ENCODE data around the gene TEDC1. TPM values are rescaled to one million over a fixed set of nuclear protein-coding genes. Genes with fewer than 3 reads are reported as not detected.

Gene TEDC1, protein sequence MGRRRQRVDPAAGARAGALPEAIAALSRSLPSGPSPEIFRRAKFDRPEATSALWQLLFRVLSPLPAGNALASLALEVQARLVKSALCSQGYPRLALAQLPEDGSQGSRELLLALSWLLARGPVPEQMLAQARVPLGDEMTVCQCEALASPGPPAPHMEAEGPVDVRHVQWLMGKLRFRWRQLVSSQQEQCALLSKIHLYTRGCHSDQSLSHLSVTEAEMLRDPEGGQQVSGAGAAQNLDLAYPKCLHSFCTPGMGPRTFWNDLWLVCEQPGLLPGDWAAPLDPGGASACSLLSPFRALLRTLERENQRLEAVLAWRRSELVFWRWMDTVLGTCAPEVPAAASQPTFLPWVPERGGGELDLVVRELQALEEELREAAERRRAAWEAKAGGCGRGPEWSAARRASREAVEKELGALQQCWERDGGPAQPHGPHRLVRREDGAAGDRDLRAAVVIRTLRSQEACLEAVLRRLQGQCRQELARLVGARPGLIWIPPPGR
- 11.4 and 12.7 TPM in 2 replicates for total RNA-seq (2012; rRNA removed)

DNA sequence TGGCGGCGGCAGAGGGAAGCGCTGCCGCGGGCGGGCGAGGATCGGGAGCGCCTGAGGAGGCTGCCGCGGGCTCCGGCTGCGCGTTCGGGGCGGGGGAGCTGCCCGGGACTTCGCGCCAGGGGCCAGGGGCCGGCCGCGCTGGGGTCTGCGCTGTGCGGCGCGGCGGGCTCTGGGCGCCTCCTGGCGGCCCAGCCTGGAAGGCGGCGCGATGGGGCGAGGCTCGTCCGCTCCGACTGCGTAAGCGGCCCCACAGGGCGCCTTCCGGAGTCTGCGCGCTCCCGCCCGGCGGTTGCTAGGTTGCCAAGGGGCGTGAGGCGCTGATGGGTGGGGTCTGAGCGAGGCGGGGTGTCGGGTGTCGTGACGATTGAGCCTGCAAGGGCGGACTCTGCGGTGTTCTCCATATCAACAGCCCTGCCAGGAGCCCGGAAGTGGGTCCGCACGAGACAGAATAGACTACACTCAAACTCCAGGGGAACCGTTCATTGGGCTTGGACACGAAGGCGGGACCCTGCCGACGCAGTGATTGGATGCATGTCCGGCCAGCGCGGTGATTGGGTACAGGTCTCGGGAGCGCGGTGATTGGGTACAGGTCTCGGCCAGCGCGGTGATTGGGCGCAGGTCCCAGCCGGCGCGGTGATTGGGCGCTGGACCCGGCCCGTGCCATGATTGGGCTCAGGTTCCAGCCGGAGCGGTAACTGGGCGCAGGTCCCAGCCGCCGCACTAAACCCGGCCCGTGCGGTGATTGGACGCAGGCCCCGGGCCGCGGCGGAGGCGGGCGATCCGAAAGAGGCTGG is at the start of gene TEDC1:
Gene TEDC1, plus strand, starts transcription at position 675 of the 794 bp plus-strand sequence. CDS start 130 bp downstream, outside the sequence.
- Histone ChIP-seq H3K27me3 (ENCODE audit: control insufficient read depth, insufficient read depth, low read length) (no peaks in the 10 kb centered on the region), H3K4me2 (ENCODE audit: low read length) (peak within 1 kb of the TSS; percentile 98), H3K36me3 (ENCODE audit: insufficient read depth, low read length) (no peaks in the 10 kb centered on the region), H3K9ac (ENCODE audit: low read depth, low read length) (peak within 1 kb of the TSS; percentile 89), H3K4me1 (ENCODE audit: control insufficient read depth, insufficient read depth, low read length) (peaks cover 12% of the 10 kb centered on the region), H3K9me3 (replicated peaks; ENCODE audit: low read length) (no peaks in the 10 kb centered on the region), H3K4me3 (ENCODE audit: low read length) (peak within 1 kb of the TSS; percentile 81)

- peaks cover 5% of the 10 kb centered on the region for H3K4me1 ChIP-seq (ENCODE audit: control insufficient read depth, insufficient read depth, low read length)
- H3K4me3 ChIP-seq (ENCODE audit: low read length) = no peak overlapping the region
- H3K36me3 ChIP-seq (ENCODE audit: insufficient read depth, low read length) = peaks cover 44% of the 10 kb centered on the region
- no peak overlapping the region for H3K9ac ChIP-seq (ENCODE audit: low read depth, low read length)
- no peaks in the 10 kb centered on the region for H3K9me3 ChIP-seq (replicated peaks; ENCODE audit: low read length)
- no peaks in the 10 kb centered on the region for H3K27me3 ChIP-seq (ENCODE audit: control insufficient read depth, insufficient read depth, low read length)
- H3K4me2 ChIP-seq (ENCODE audit: low read length) = no peak overlapping the region
These were observed 48.9 kb upstream of the TEDC1 start for GRCh38 chr14:105442125-105442524.

DNA sequence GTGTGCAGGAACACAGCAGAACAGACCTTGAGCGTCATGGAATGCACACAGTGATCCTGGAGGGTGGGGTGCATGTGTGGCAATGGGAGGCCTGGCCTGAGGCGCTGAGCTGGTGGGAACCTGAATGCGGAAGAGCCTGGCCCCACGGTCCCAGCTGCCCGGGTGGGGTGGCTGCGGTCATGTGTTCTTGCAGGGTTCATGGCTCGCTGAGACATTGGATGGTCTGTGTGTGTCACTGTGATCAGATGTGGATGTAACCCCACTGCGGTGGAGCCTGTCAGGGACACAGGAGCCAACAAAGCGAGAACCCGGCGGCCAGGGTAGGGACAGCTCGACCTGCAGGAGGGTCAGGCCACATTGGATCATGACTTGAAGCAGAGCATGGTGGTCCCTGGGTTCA is 48.2 kb upstream of the TEDC1 start:
- Histone ChIP-seq H3K36me3 (ENCODE audit: insufficient read depth, low read length) (peaks cover 42% of the 10 kb centered on the region), H3K4me1 (ENCODE audit: control insufficient read depth, insufficient read depth, low read length) (peaks cover 5% of the 10 kb centered on the region), H3K9me3 (replicated peaks; ENCODE audit: low read length) (no peaks in the 10 kb centered on the region), H3K4me3 (ENCODE audit: low read length) (no peak overlapping the region), H3K9ac (ENCODE audit: low read depth, low read length) (no peak overlapping the region), H3K27me3 (ENCODE audit: control insufficient read depth, insufficient read depth, low read length) (no peaks in the 10 kb centered on the region), H3K4me2 (ENCODE audit: low read length) (no peak overlapping the region)

GRCh38 chr14:105444859-105445258 is 46.2 kb upstream of the TEDC1 start:
- H3K36me3 ChIP-seq (ENCODE audit: insufficient read depth, low read length) = peaks cover 40% of the 10 kb centered on the region
- H3K9me3 ChIP-seq (replicated peaks; ENCODE audit: low read length) = no peaks in the 10 kb centered on the region
- H3K27me3 ChIP-seq (ENCODE audit: control insufficient read depth, insufficient read depth, low read length) = no peaks in the 10 kb centered on the region
- H3K4me1 ChIP-seq (ENCODE audit: control insufficient read depth, insufficient read depth, low read length) = peaks cover 3% of the 10 kb centered on the region
- no peak overlapping the region for H3K4me2 ChIP-seq (ENCODE audit: low read length)
- H3K4me3 ChIP-seq (ENCODE audit: low read length) = no peak overlapping the region
- no peak overlapping the region for H3K9ac ChIP-seq (ENCODE audit: low read depth, low read length)

- no peak overlapping the region for H3K9ac ChIP-seq (ENCODE audit: low read depth, low read length)
- H3K4me3 ChIP-seq (ENCODE audit: low read length) = no peak overlapping the region
- peaks cover 44% of the 10 kb centered on the region for H3K36me3 ChIP-seq (ENCODE audit: insufficient read depth, low read length)
- no peaks in the 10 kb centered on the region for H3K27me3 ChIP-seq (ENCODE audit: control insufficient read depth, insufficient read depth, low read length)
- no peak overlapping the region for H3K4me2 ChIP-seq (ENCODE audit: low read length)
- H3K9me3 ChIP-seq (replicated peaks; ENCODE audit: low read length) = no peaks in the 10 kb centered on the region
- H3K4me1 ChIP-seq (ENCODE audit: control insufficient read depth, insufficient read depth, low read length) = no peaks in the 10 kb centered on the region
These were observed 45.8 kb upstream of the TEDC1 start for GRCh38 chr14:105445290-105445689.

- Histone ChIP-seq H3K4me1 (ENCODE audit: control insufficient read depth, insufficient read depth, low read length) (no peaks in the 10 kb centered on the region), H3K27me3 (ENCODE audit: control insufficient read depth, insufficient read depth, low read length) (no peaks in the 10 kb centered on the region), H3K36me3 (ENCODE audit: insufficient read depth, low read length) (peaks cover 46% of the 10 kb centered on the region), H3K9me3 (replicated peaks; ENCODE audit: low read length) (no peaks in the 10 kb centered on the region), H3K4me2 (ENCODE audit: low read length) (no peak overlapping the region), H3K9ac (ENCODE audit: low read depth, low read length) (no peak overlapping the region), H3K4me3 (ENCODE audit: low read length) (no peak overlapping the region)
These were observed 44.9 kb upstream of the TEDC1 start for GRCh38 chr14:105445901-105446845.

GRCh38 chr14:105446971-105447370 is 44.1 kb upstream of the TEDC1 start:
- H3K27me3 ChIP-seq (ENCODE audit: control insufficient read depth, insufficient read depth, low read length) = no peaks in the 10 kb centered on the region
- no peak overlapping the region for H3K9ac ChIP-seq (ENCODE audit: low read depth, low read length)
- peaks cover 48% of the 10 kb centered on the region for H3K36me3 ChIP-seq (ENCODE audit: insufficient read depth, low read length)
- H3K4me3 ChIP-seq (ENCODE audit: low read length) = no peak overlapping the region
- no peak overlapping the region for H3K4me2 ChIP-seq (ENCODE audit: low read length)
- no peaks in the 10 kb centered on the region for H3K4me1 ChIP-seq (ENCODE audit: control insufficient read depth, insufficient read depth, low read length)
- H3K9me3 ChIP-seq (replicated peaks; ENCODE audit: low read length) = no peaks in the 10 kb centered on the region

GRCh38 chr14:105447651-105448640 is 43.1 kb upstream of the TEDC1 start:
- Histone ChIP-seq H3K4me1 (ENCODE audit: control insufficient read depth, insufficient read depth, low read length) (no peaks in the 10 kb centered on the region), H3K9ac (ENCODE audit: low read depth, low read length) (peak overlapping the region; percentile 57), H3K36me3 (ENCODE audit: insufficient read depth, low read length) (peaks cover 48% of the 10 kb centered on the region), H3K27me3 (ENCODE audit: control insufficient read depth, insufficient read depth, low read length) (no peaks in the 10 kb centered on the region), H3K4me2 (ENCODE audit: low read length) (no peak overlapping the region), H3K4me3 (ENCODE audit: low read length) (no peak overlapping the region), H3K9me3 (replicated peaks; ENCODE audit: low read length) (no peaks in the 10 kb centered on the region)

DNA sequence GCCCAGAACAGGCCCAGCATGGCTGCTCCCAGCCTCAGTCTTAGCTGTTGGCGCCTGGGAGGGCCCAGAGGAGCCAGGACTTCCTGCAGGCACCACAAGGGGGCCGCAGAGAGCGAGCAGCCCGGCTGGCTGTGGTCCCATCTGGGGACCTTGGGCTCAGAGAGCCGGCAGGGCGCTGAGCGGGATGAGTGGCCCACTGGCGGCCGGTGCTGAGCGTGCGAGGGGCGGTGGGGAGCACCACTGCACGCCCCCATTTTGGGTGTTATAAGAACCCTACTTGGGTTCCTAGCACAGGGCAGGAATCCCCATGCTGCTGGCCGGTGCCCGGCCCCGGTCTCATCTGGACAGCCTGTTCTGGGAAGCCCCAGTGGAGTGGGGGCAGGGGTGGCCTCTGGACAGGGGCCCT is 42.3 kb upstream of the TEDC1 start:
- H3K36me3 ChIP-seq (ENCODE audit: insufficient read depth, low read length) = peaks cover 49% of the 10 kb centered on the region
- H3K4me2 ChIP-seq (ENCODE audit: low read length) = peak overlapping the region; percentile 45
- no peak overlapping the region for H3K4me3 ChIP-seq (ENCODE audit: low read length)
- no peaks in the 10 kb centered on the region for H3K9me3 ChIP-seq (replicated peaks; ENCODE audit: low read length)
- no peaks in the 10 kb centered on the region for H3K27me3 ChIP-seq (ENCODE audit: control insufficient read depth, insufficient read depth, low read length)
- no peaks in the 10 kb centered on the region for H3K4me1 ChIP-seq (ENCODE audit: control insufficient read depth, insufficient read depth, low read length)
- H3K9ac ChIP-seq (ENCODE audit: low read depth, low read length) = peak overlapping the region; percentile 57
